Endothelial cell of umbilical vein (primary cell): ENCODE data around the gene NCAPH2. TPM values are rescaled to one million over a fixed set of nuclear protein-coding genes. Genes with fewer than 3 reads are reported as not detected.

Experiments
- BruUV-seq: library from RNA; stranded (reverse); fragments of 400-500 nt; replicated peaks from 2 replicates; lab custom pipeline; 2021; lab: Mats Ljungman, UMichigan
- CTCF ChIA-PET: fragments of 300-600, 350-600 bp; sonication (Branson Sonifier 250); formaldehyde crosslinking; loops from one replicate; lab custom pipeline; 2021; ENCODE audit warnings: antibody characterized with exemption, inconsistent platforms; lab: Charles Lee
- POLR2A ChIA-PET: fragments of 300-600, 350-600 bp; sonication (Branson Sonifier 250); formaldehyde crosslinking; loops from one replicate; lab custom pipeline; 2021; ENCODE audit warnings: antibody characterized with exemption, inconsistent platforms; lab: Charles Lee
- DNase-seq: peaks from one replicate; pipeline ENCODE4 v3.0.0-alpha.2; 2011; ENCODE audit warnings: low read depth, low spot score
- FAIRE-seq: peaks from 2 replicates; lab custom pipeline; 2011; peaks lifted over from hg19 to GRCh38; lab: Jason Lieb, UNC
- H2AFZ ChIP-seq: 2 replicates; pipeline ENCODE4 v1.6.0; 2012; ENCODE audit warnings: low read depth, low read length, control low read depth, inconsistent platforms
- H3K27ac ChIP-seq: 2 replicates; pipeline ENCODE4 v1.5.1; 2011; ENCODE audit warnings: low read depth, mild to moderate bottlenecking, control low read depth, low read length, moderate library complexity; ENCODE audit not compliant: insufficient read depth
- H3K27me3 ChIP-seq, 2 experiments: 2 replicates each; pipeline versions ENCODE4 v1.6.0 to v1.6.1; 2011; ENCODE audit warnings: low read length in 2 of 2, mixed read lengths in 1 of 2; ENCODE audit not compliant: control insufficient read depth in 2 of 2, insufficient read depth in 2 of 2
- H3K36me3 ChIP-seq, 2 experiments: 2 replicates in 1 of 2; 3 replicates in 1 of 2; pipeline ENCODE4 v1.5.1; 2011; ENCODE audit warnings: low read length in 2 of 2, mild to moderate bottlenecking in 1 of 2, moderate library complexity in 1 of 2; ENCODE audit not compliant: control insufficient read depth in 2 of 2, insufficient read depth in 2 of 2; ENCODE audit errors: extremely low read depth in 1 of 2
- H3K4me1 ChIP-seq: 3 replicates; pipeline ENCODE4 v1.5.1; 2011; ENCODE audit warnings: mild to moderate bottlenecking, low read length; ENCODE audit not compliant: control insufficient read depth, insufficient read depth; ENCODE audit errors: extremely low read depth
- H3K4me2 ChIP-seq: 2 replicates; pipeline ENCODE4 v1.6.1; 2011; ENCODE audit warnings: low read length, control low read depth, mixed read lengths; ENCODE audit not compliant: insufficient read depth
- H3K4me3 ChIP-seq, 3 experiments: fragments of 200-600 bp in 1 of 3; sonication (generic), shearing (Covaris generic) in 1 of 3; replicated peaks in 1 of 3; 2 replicates each; pipeline ENCODE4 v1.5.1; 2011 to 2016; ENCODE audit warnings: control low read depth in 3 of 3, low read length in 3 of 3, mild to moderate bottlenecking in 2 of 3, inconsistent platforms in 1 of 3, low read depth in 1 of 3, moderate library complexity in 1 of 3; ENCODE audit not compliant: insufficient read depth in 1 of 3
- H3K79me2 ChIP-seq: 2 replicates; pipeline ENCODE4 v1.6.0; 2012; ENCODE audit warnings: low read length, inconsistent platforms; ENCODE audit not compliant: control insufficient read depth, insufficient read depth
- H3K9ac ChIP-seq: replicated peaks from 2 replicates; pipeline ENCODE3; 2011; ENCODE audit warnings: low read length, control low read depth; ENCODE audit not compliant: insufficient read depth; ENCODE audit errors: extremely low read depth
- H3K9me1 ChIP-seq: replicated peaks from 3 replicates; pipeline ENCODE4 v1.6.0; 2011; ENCODE audit warnings: mild to moderate bottlenecking, low read length; ENCODE audit not compliant: control insufficient read depth, insufficient read depth; ENCODE audit errors: extremely low read depth
- H3K9me3 ChIP-seq: replicated peaks from 2 replicates; pipeline ENCODE4 v1.5.1; 2012; ENCODE audit warnings: low read length, inconsistent platforms; ENCODE audit not compliant: control insufficient read depth, insufficient read depth
- H4K20me1 ChIP-seq: replicated peaks from 2 replicates; pipeline ENCODE3; 2011; ENCODE audit warnings: mild to moderate bottlenecking, low read length; ENCODE audit not compliant: control insufficient read depth, insufficient read depth; ENCODE audit errors: extremely low read depth
- CTCF ChIP-seq, 2 donors: IDR thresholded peaks; 1 replicate in 1 of 2; 2 replicates in 1 of 2; pipeline ENCODE4 v1.5.1; 2011; ENCODE audit warnings: low read length in 2 of 2, mild to moderate bottlenecking in 2 of 2, moderate library complexity in 2 of 2, control low read depth in 1 of 2, inconsistent platforms in 1 of 2, low read depth in 1 of 2; ENCODE audit not compliant: insufficient read depth in 1 of 2; ENCODE audit errors: extremely low read depth in 1 of 2
- EZH2 ChIP-seq: IDR thresholded peaks from 2 replicates; pipeline ENCODE4 v1.6.1; 2012; ENCODE audit warnings: borderline replicate concordance, low read depth, mild to moderate bottlenecking, moderate library complexity, low read length, inconsistent platforms; ENCODE audit not compliant: severe bottlenecking
- FOS ChIP-seq: IDR thresholded peaks from 2 replicates; pipeline ENCODE4 v1.6.1; 2011; ENCODE audit warnings: mild to moderate bottlenecking, low read length, moderate library complexity, borderline replicate concordance; ENCODE audit not compliant: insufficient read depth
- MAX ChIP-seq: IDR thresholded peaks from 2 replicates; pipeline ENCODE4 v1.6.1; 2011; ENCODE audit not compliant: insufficient read depth, insufficient read length
- POLR2A ChIP-seq: IDR thresholded peaks from 2 replicates; pipeline ENCODE4 v1.6.1; 2012; ENCODE audit warnings: low read depth, mild to moderate bottlenecking, control low read depth, low read length
- POLR2AphosphoS5 ChIP-seq: IDR thresholded peaks from 2 replicates; pipeline ENCODE4 v1.6.1; 2012; ENCODE audit warnings: low read depth, mild to moderate bottlenecking, control low read depth, low read length, moderate library complexity; ENCODE audit not compliant: insufficient read depth
- dilution Hi-C: fragments of 300-500 bp; cut with MboI; formaldehyde crosslinking; loops from one replicate; pipeline ENCODE4 v1.15.0; 2019; ENCODE audit warnings: low sequenced_read_pairs; ENCODE audit not compliant: extremely low pct_ligation_motif_present
- intact Hi-C: fragments of 100-400 bp; cut with micrococcal nuclease; formaldehyde crosslinking; loops from one replicate; pipeline ENCODE4 v1.10.0; 2022
- polyA plus RNA-seq, 4 experiments: library from polyadenylated mRNA; depleted of rRNA in 3 of 4; stranded (reverse) in 3 of 4; unstranded in 1 of 4; fragments of >200 nt; gene quantifications; 2 replicates each; pipeline versions ENCODE4 v1.2.1 to v1.2.3, GENCODE V29; 2011 to 2012; ENCODE audit warnings: missing spikeins in 1 of 4
- total RNA-seq: library from RNA; stranded (reverse); gene quantifications from 2 replicates; pipeline ENCODE4 v1.2.3, GENCODE V29; 2021

NCAPH2 gene
- total and polyA plus RNA-seq, 2 donors (not counting 3 experiments of a cell fraction or from before 2014, with no cell fraction given) = 42.4 to 43.2 TPM

GRCh38 chr22:50525858-50526107, 17.8 kb downstream of the NCAPH2 start:
- no peaks in the 10 kb centered on the region for H3K9me1 ChIP-seq
- no peak for DNase-seq
- H3K9me3 ChIP-seq = no peaks in the 10 kb centered on the region
- POLR2A ChIA-PET = interaction anchor here (0.7 to 1.5 kb wide), 3 partner anchors 12 to 57 kb away, joined by 4 to 12 read pairs (median 7); partner anchors contain the start of genes CHKB, LMF2 and NCAPH2
- peaks cover 18% of the 10 kb centered on the region for H3K4me1 ChIP-seq
- CTCF ChIA-PET = interaction anchor here (0.8 to 2.7 kb wide), 39 partner anchors 8 to 283 kb away, joined by 3 to 34 read pairs (median 4); partner anchors contain the start of genes ARSA, CHKB, KLHDC7B and LMF2
- peaks cover 0 to 22% of the 10 kb centered on the region in 2 experiments for H3K36me3 ChIP-seq
- peaks cover 10% of the 10 kb centered on the region for H3K79me2 ChIP-seq
- TF ChIP-seq CTCF (IDR thresholded peaks at IDR 0.05; ENCODE audit: extremely low read depth in 1 of 2, insufficient read depth in 1 of 2, low read depth in 1 of 2, low read length in 2 of 2) (peak in 1 of 2 donors; percentile 70), EZH2 (no peak)
- dilution Hi-C loops = no loop called here
- intact Hi-C loops = loop anchor here (1.0 to 2.0 kb wide), 4 partner anchors 17 to 147 kb away; partner anchors contain the start of genes CHKB, NCAPH2 and SHANK3
- no peaks in the 10 kb centered on the region for H4K20me1 ChIP-seq
- H3K9ac ChIP-seq = peak overlapping the region; percentile 26
- H3K27ac ChIP-seq = peak overlapping the region; percentile 7
- peak overlapping the region; percentile 75 for H2AFZ ChIP-seq
- no TSS peak for BruUV-seq
- H3K27me3 ChIP-seq = peaks cover 0 to 6% of the 10 kb centered on the region in 2 experiments
- FAIRE-seq = no peak
- H3K4me3 ChIP-seq = peak overlapping the region; percentile 45 to 66 (median 47)
- peak overlapping the region; percentile 45 for H3K4me2 ChIP-seq

GRCh38 chr22:50526108-50526833, 18.2 kb downstream of the NCAPH2 start:
- H3K9me3 ChIP-seq = no peaks in the 10 kb centered on the region
- peak overlapping the region; percentile 75 for H2AFZ ChIP-seq
- FAIRE-seq (peak; percentile 79), DNase-seq (peak; percentile 73)
- H3K27ac ChIP-seq = peak overlapping the region; percentile 7
- H3K4me1 ChIP-seq = peaks cover 21% of the 10 kb centered on the region
- peaks cover 0 to 22% of the 10 kb centered on the region in 2 experiments for H3K36me3 ChIP-seq
- dilution Hi-C loops (no loop called here), intact Hi-C loops (no loop called here)
- H3K4me3 ChIP-seq = peak overlapping the region; percentile 45 to 66 (median 47)
- peak overlapping the region; percentile 45 for H3K4me2 ChIP-seq
- CTCF ChIA-PET = interaction anchor here (0.8 to 2.7 kb wide), 38 partner anchors 8 to 284 kb away, joined by 3 to 34 read pairs (median 4); partner anchors contain the start of genes ARSA, CHKB, KLHDC7B and LMF2
- peak; percentile 50 for TF ChIP-seq POLR2A
- TF ChIP-seq CTCF (IDR thresholded peaks at IDR 0.05; ENCODE audit: extremely low read depth in 1 of 2, insufficient read depth in 1 of 2, low read depth in 1 of 2, low read length in 2 of 2) = peak; percentile 56 to 67
- TF ChIP-seq MAX = no peak
- TF ChIP-seq FOS = no peak
- TF ChIP-seq EZH2 = no peak
- peak; percentile 81 for TF ChIP-seq POLR2AphosphoS5
- H4K20me1 ChIP-seq = no peaks in the 10 kb centered on the region
- no TSS peak for BruUV-seq
- H3K27me3 ChIP-seq = peaks cover 2 to 8% of the 10 kb centered on the region in 2 experiments
- POLR2A ChIA-PET = interaction anchor here (1.3 to 1.5 kb wide), 2 partner anchors 18 to 56 kb away, joined by 4 to 12 read pairs; partner anchors contain the start of genes CHKB, LMF2 and NCAPH2
- H3K9me1 ChIP-seq = no peaks in the 10 kb centered on the region
- peak overlapping the region; percentile 26 for H3K9ac ChIP-seq
- peaks cover 10% of the 10 kb centered on the region for H3K79me2 ChIP-seq
